GM23338 (cell line): ENCODE results near the gene ANKH. TPM values are rescaled to one million over a fixed set of nuclear protein-coding genes. Genes with fewer than 3 reads are reported as not detected.

Experiments used
- ATAC-seq: fragments of 200-7000 bp; cut with Tn5 transposase; 3 replicates; pipeline ENCODE4 v1.9.1; 2020
- DNase-seq: peaks from one replicate; pipeline ENCODE4 v3.0.0-alpha.2; 2015; ENCODE audit warnings: low spot score
- H2AFZ ChIP-seq: fragments of 200-600 bp; sonication (generic); 2 replicates; pipeline ENCODE4 v1.8.0; 2016; ENCODE audit warnings: antibody characterized with exemption, mild to moderate bottlenecking, moderate library complexity
- H3F3A ChIP-seq: fragments of 200-600 bp; sonication (generic); replicated peaks from 2 replicates; pipeline ENCODE4 v1.8.0; 2017; ENCODE audit warnings: antibody characterized with exemption, mixed run types, low read depth
- H3K27ac ChIP-seq: fragments of 200-600 bp; sonication (generic); 2 replicates; pipeline ENCODE4 v1.6.1; 2016; ENCODE audit warnings: low read depth
- H3K27me3 ChIP-seq: fragments of 200-600 bp; sonication (generic); 2 replicates; pipeline ENCODE4 v1.8.0; 2016; ENCODE audit warnings: mild to moderate bottlenecking, mixed run types, moderate library complexity; ENCODE audit not compliant: insufficient read depth
- H3K36me3 ChIP-seq: fragments of 200-600 bp; sonication (generic); 2 replicates; pipeline ENCODE4 v1.8.0; 2016; ENCODE audit warnings: mild to moderate bottlenecking; ENCODE audit not compliant: insufficient read depth
- H3K4me1 ChIP-seq: fragments of 200-600 bp; sonication (generic); 2 replicates; pipeline ENCODE4 v1.8.0; 2016; ENCODE audit warnings: mild to moderate bottlenecking, moderate library complexity; ENCODE audit not compliant: insufficient read depth
- H3K4me2 ChIP-seq: fragments of 200-600 bp; sonication (generic); 2 replicates; pipeline ENCODE4 v1.7.1; 2017; ENCODE audit warnings: mixed run types
- H3K4me3 ChIP-seq: fragments of 200-600 bp; sonication (generic); 2 replicates; pipeline ENCODE4 v1.6.1; 2016; ENCODE audit warnings: mixed run types
- H3K79me2 ChIP-seq: fragments of 200-600 bp; sonication (generic); replicated peaks from 2 replicates; pipeline ENCODE4 v1.8.0; 2017; ENCODE audit warnings: mild to moderate bottlenecking; ENCODE audit not compliant: insufficient read depth
- H3K9me2 ChIP-seq: fragments of 200-600 bp; sonication (generic); 2 replicates; pipeline ENCODE4 v1.8.0; 2017; ENCODE audit not compliant: insufficient read depth
- H4K20me1 ChIP-seq: fragments of 200-600 bp; sonication (generic); replicated peaks from 2 replicates; pipeline ENCODE4 v1.8.0; 2017; ENCODE audit warnings: mild to moderate bottlenecking; ENCODE audit not compliant: insufficient read depth
- H3K27ac Mint-ChIP-seq: 2 replicates; pipeline ENCODE4 v1.8.0; 2020; ENCODE audit warnings: inconsistent platforms, mild to moderate bottlenecking, moderate library complexity, mixed read lengths
- H3K27me3 Mint-ChIP-seq: 3 replicates; pipeline ENCODE4 v1.8.0; 2022; ENCODE audit warnings: low read depth, mild to moderate bottlenecking, moderate library complexity, mixed read lengths, inconsistent platforms; ENCODE audit not compliant: insufficient read depth, poor library complexity
- H3K36me3 Mint-ChIP-seq: 3 replicates; pipeline ENCODE4 v1.8.0; 2021; ENCODE audit warnings: low read depth, mild to moderate bottlenecking, inconsistent platforms, moderate library complexity, mixed read lengths
- H3K4me1 Mint-ChIP-seq: 3 replicates; pipeline ENCODE4 v1.8.0; 2020; ENCODE audit warnings: mild to moderate bottlenecking, inconsistent platforms, mixed read lengths
- H3K4me3 Mint-ChIP-seq: 3 replicates; pipeline ENCODE4 v1.8.0; 2021; ENCODE audit warnings: moderate library complexity, mild to moderate bottlenecking, inconsistent platforms, mixed read lengths
- H3K9me3 Mint-ChIP-seq: 3 replicates; pipeline ENCODE4 v1.8.0; 2020; ENCODE audit warnings: moderate library complexity, mild to moderate bottlenecking, inconsistent platforms, mixed read lengths
- JUNB ChIP-seq: IDR thresholded peaks from one replicate; pipeline ENCODE4 v1.6.1; 2016; ENCODE audit warnings: antibody characterized with exemption; ENCODE audit not compliant: unreplicated experiment
- NANOG ChIP-seq: IDR thresholded peaks from 2 replicates; pipeline ENCODE4 v1.6.1; 2016; ENCODE audit warnings: antibody characterized with exemption, borderline replicate concordance
- POLR2AphosphoS5 ChIP-seq: IDR thresholded peaks from 2 replicates; pipeline ENCODE4 v1.6.1; 2016; ENCODE audit warnings: antibody characterized with exemption, low read depth
- ZNF331 ChIP-seq: fragments of 250-450 bp; sonication (Bioruptor Pico); IDR thresholded peaks from 2 replicates; pipeline ENCODE4 v1.5.0; 2020; ENCODE audit warnings: low read depth, mild to moderate bottlenecking, moderate library complexity
- polyA plus RNA-seq: library from polyadenylated mRNA; unstranded; fragments of >200 nt; fragmentation: Nextera tagmentation; extraction: Ambion mirVana; gene quantifications from 2 replicates; pipeline ENCODE4 v1.2.1, GENCODE V29; 2016
- total RNA-seq: library from RNA; depleted of rRNA; stranded (reverse); fragments of >200 nt; shearing (Covaris generic); gene quantifications from 2 replicates; pipeline ENCODE4 v1.2.3, GENCODE V29; 2014
- TF ChIP-seq, protein P1 (sequence below): fragments of 250-450 bp; sonication (Bioruptor Pico); IDR thresholded peaks from 2 replicates; pipeline ENCODE4 v1.5.0; 2020; ENCODE audit warnings: mild to moderate bottlenecking, moderate library complexity
- TF ChIP-seq, protein P2 (sequence below), 2 experiments: fragments of 200-600 bp in 1 of 2; sonication (generic) in 1 of 2; conservative IDR thresholded peaks; 2 replicates each; pipeline versions ENCODE4 v1.5.1 to v1.6.1; 2016 to 2017; ENCODE audit warnings: antibody characterized with exemption in 2 of 2, low read depth in 2 of 2, mild to moderate bottlenecking in 2 of 2, moderate library complexity in 1 of 2

The ANKH gene
- total and polyA plus RNA-seq, 2 experiments from 2014 or later, result 5.0 to 6.1 TPM

DNA sequence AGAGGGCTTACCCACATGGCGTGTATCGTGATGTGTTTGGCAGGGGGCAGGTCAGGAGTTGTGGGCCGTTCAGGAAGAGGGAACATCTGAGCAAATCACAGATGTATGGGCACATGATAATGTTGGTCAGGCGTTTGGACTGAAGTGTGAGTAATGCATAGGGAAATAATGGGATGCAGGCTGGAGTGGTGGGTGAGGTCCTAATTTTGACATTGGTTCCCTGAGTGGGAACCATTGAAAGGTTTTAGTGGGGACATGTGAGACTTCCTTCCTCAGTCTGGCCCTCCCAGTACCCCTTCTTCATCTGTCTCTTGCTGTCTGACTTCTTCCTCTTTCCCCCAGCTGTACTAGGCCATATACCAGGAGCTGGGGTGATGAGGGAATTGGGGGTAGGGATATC is 199.5 kb downstream of the ANKH start (continued):
- TF ChIP-seq, protein P1, sequence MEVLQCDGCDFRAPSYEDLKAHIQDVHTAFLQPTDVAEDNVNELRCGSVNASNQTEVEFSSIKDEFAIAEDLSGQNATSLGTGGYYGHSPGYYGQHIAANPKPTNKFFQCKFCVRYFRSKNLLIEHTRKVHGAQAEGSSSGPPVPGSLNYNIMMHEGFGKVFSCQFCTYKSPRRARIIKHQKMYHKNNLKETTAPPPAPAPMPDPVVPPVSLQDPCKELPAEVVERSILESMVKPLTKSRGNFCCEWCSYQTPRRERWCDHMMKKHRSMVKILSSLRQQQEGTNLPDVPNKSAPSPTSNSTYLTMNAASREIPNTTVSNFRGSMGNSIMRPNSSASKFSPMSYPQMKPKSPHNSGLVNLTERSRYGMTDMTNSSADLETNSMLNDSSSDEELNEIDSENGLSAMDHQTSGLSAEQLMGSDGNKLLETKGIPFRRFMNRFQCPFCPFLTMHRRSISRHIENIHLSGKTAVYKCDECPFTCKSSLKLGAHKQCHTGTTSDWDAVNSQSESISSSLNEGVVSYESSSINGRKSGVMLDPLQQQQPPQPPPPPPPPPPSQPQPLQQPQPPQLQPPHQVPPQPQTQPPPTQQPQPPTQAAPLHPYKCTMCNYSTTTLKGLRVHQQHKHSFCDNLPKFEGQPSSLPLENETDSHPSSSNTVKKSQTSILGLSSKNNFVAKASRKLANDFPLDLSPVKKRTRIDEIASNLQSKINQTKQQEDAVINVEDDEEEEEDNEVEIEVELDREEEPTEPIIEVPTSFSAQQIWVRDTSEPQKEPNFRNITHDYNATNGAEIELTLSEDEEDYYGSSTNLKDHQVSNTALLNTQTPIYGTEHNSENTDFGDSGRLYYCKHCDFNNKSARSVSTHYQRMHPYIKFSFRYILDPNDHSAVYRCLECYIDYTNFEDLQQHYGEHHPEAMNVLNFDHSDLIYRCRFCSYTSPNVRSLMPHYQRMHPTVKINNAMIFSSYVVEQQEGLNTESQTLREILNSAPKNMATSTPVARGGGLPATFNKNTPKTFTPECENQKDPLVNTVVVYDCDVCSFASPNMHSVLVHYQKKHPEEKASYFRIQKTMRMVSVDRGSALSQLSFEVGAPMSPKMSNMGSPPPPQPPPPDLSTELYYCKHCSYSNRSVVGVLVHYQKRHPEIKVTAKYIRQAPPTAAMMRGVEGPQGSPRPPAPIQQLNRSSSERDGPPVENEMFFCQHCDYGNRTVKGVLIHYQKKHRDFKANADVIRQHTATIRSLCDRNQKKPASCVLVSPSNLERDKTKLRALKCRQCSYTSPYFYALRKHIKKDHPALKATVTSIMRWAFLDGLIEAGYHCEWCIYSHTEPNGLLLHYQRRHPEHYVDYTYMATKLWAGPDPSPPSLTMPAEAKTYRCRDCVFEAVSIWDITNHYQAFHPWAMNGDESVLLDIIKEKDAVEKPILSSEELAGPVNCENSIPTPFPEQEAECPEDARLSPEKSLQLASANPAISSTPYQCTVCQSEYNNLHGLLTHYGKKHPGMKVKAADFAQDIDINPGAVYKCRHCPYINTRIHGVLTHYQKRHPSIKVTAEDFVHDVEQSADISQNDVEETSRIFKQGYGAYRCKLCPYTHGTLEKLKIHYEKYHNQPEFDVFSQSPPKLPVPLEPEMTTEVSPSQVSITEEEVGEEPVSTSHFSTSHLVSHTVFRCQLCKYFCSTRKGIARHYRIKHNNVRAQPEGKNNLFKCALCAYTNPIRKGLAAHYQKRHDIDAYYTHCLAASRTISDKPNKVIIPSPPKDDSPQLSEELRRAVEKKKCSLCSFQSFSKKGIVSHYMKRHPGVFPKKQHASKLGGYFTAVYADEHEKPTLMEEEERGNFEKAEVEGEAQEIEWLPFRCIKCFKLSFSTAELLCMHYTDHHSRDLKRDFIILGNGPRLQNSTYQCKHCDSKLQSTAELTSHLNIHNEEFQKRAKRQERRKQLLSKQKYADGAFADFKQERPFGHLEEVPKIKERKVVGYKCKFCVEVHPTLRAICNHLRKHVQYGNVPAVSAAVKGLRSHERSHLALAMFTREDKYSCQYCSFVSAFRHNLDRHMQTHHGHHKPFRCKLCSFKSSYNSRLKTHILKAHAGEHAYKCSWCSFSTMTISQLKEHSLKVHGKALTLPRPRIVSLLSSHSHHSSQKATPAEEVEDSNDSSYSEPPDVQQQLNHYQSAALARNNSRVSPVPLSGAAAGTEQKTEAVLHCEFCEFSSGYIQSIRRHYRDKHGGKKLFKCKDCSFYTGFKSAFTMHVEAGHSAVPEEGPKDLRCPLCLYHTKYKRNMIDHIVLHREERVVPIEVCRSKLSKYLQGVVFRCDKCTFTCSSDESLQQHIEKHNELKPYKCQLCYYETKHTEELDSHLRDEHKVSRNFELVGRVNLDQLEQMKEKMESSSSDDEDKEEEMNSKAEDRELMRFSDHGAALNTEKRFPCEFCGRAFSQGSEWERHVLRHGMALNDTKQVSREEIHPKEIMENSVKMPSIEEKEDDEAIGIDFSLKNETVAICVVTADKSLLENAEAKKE (CRISPR knock-in tag), result no peak
- no peak for TF ChIP-seq POLR2AphosphoS5
- no peak for TF ChIP-seq ZNF331
- no peak for TF ChIP-seq JUNB

DNA sequence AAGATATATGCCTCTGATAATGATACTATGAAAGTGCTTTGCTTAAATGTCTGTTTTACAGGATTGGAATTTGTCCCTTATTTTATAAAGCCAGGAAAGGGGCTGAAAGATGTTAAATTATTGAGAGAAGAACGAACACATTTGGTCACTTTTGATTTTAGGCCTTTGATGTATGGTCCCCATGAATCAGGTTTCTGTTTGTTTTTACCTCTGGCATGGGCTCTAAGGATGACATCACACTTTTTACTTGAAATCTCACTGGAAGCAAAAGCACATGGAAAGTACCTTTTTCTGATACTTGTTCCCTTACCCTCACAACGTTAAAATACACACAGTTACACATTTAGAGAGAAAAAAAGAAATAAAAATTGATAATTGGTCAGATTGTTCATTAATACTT is 200.2 kb downstream of the ANKH start:
- Histone ChIP-seq H3K36me3 (no peaks in the 10 kb centered on the region), H3K4me1 (peaks cover 55% of the 10 kb centered on the region), H2AFZ (no peak overlapping the region), H4K20me1 (no peaks in the 10 kb centered on the region; the same call in 1 of the 2 replicates), H3K9me2 (no peaks in the 10 kb centered on the region; the same call in 1 of the 2 replicates), H3K27me3 (no peaks in the 10 kb centered on the region), H3K4me2 (no peak overlapping the region), H3K4me3 (no peak overlapping the region), H3F3A (no peaks in the 10 kb centered on the region), H3K27ac (no peak overlapping the region), H3K79me2 (peaks cover 97% of the 10 kb centered on the region)
- ATAC-seq (no peak), DNase-seq (no peak)
- peak overlapping the region; percentile 24; the same call in 1 of the 2 replicates for H3K27ac Mint-ChIP-seq
- H3K27me3 Mint-ChIP-seq, result peaks cover 5% of the 10 kb centered on the region
- no peaks in the 10 kb centered on the region for H3K36me3 Mint-ChIP-seq
- H3K4me1 Mint-ChIP-seq, result peaks cover 52% of the 10 kb centered on the region
- H3K4me3 Mint-ChIP-seq, result no peak overlapping the region
- no peaks in the 10 kb centered on the region for H3K9me3 Mint-ChIP-seq
- TF ChIP-seq, protein P1 (CRISPR knock-in tag), result no peak
- TF ChIP-seq NANOG (no peak), ZNF331 (no peak), POLR2AphosphoS5 (no peak)
- TF ChIP-seq, protein P2, sequence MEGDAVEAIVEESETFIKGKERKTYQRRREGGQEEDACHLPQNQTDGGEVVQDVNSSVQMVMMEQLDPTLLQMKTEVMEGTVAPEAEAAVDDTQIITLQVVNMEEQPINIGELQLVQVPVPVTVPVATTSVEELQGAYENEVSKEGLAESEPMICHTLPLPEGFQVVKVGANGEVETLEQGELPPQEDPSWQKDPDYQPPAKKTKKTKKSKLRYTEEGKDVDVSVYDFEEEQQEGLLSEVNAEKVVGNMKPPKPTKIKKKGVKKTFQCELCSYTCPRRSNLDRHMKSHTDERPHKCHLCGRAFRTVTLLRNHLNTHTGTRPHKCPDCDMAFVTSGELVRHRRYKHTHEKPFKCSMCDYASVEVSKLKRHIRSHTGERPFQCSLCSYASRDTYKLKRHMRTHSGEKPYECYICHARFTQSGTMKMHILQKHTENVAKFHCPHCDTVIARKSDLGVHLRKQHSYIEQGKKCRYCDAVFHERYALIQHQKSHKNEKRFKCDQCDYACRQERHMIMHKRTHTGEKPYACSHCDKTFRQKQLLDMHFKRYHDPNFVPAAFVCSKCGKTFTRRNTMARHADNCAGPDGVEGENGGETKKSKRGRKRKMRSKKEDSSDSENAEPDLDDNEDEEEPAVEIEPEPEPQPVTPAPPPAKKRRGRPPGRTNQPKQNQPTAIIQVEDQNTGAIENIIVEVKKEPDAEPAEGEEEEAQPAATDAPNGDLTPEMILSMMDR (conservative IDR thresholded peaks at IDR 0.05; ENCODE audit: low read depth in 2 of 2), result no peak
